WTC11 (cell line): ENCODE data around the gene RAI14. TPM values are rescaled to one million over a fixed set of nuclear protein-coding genes. Genes with fewer than 3 reads are reported as not detected.
A peak's percentile ranks its signal among the peaks of the same experiment; 100 is the strongest.

Experiments
- ATAC-seq: fragments of 200-7000 bp; cut with Tn5 transposase; 2 replicates; pipeline ENCODE4 v1.10.0; 2021; ENCODE audit warnings: mild to moderate bottlenecking, moderate library complexity
- CTCF ChIA-PET: fragments of 300-600 bp; sonication (Branson Sonifier 250); formaldehyde crosslinking; loops from one replicate; lab custom pipeline; 2021; ENCODE audit warnings: antibody characterized with exemption; lab: Charles Lee
- POLR2A ChIA-PET: fragments of 350-600 bp; sonication (Branson Sonifier 250); formaldehyde crosslinking; loops from one replicate; lab custom pipeline; 2021; ENCODE audit warnings: antibody characterized with exemption; lab: Charles Lee
- DNase-seq: peaks from one replicate; pipeline ENCODE4 v3.0.0; 2021; ENCODE audit warnings: low spot score
- H3K27ac Mint-ChIP-seq: 2 replicates; pipeline ENCODE4 v1.8.0; 2021; ENCODE audit warnings: mixed read lengths
- H3K27me3 Mint-ChIP-seq: 2 replicates; pipeline ENCODE4 v1.8.0; 2021; ENCODE audit warnings: low read depth, mild to moderate bottlenecking, moderate library complexity, mixed read lengths
- H3K36me3 Mint-ChIP-seq: 2 replicates; pipeline ENCODE4 v1.8.0; 2021; ENCODE audit warnings: mixed read lengths
- H3K4me1 Mint-ChIP-seq: 2 replicates; pipeline ENCODE4 v1.8.0; 2022; ENCODE audit warnings: mixed read lengths
- H3K4me3 Mint-ChIP-seq: 2 replicates; pipeline ENCODE4 v1.8.0; 2021; ENCODE audit warnings: mild to moderate bottlenecking, moderate library complexity, mixed read lengths
- H3K9me3 Mint-ChIP-seq: 2 replicates; pipeline ENCODE4 v1.8.0; 2021; ENCODE audit warnings: mixed read lengths
- ARID4B ChIP-seq: sonication (generic); formaldehyde crosslinking; IDR thresholded peaks from 2 replicates; pipeline ENCODE4 v1.8.0; 2023; ENCODE audit warnings: missing genetic modification reagents, mild to moderate bottlenecking, borderline replicate concordance
- ATF1 ChIP-seq: sonication (generic); formaldehyde crosslinking; IDR thresholded peaks from 2 replicates; pipeline ENCODE4 v1.8.1; 2023; ENCODE audit warnings: mild to moderate bottlenecking, moderate library complexity, missing genetic modification reagents
- CBFB ChIP-seq: sonication (generic); formaldehyde crosslinking; IDR thresholded peaks from 2 replicates; pipeline ENCODE4 v1.8.1; 2022; ENCODE audit warnings: mild to moderate bottlenecking, low read depth, missing genetic modification reagents
- E2F4 ChIP-seq: sonication (generic); formaldehyde crosslinking; IDR thresholded peaks from 2 replicates; pipeline ENCODE4 v1.8.1; 2022; ENCODE audit warnings: low read depth, mild to moderate bottlenecking, moderate library complexity, missing genetic modification reagents, borderline replicate concordance
- EMX1 ChIP-seq: fragments of 250-450 bp; sonication (Bioruptor Pico); IDR thresholded peaks from 2 replicates; pipeline ENCODE4 v1.8.0; 2021; ENCODE audit warnings: mild to moderate bottlenecking
- ETV6 ChIP-seq: sonication (generic); formaldehyde crosslinking; IDR thresholded peaks from 2 replicates; pipeline ENCODE4 v1.8.1; 2022; ENCODE audit warnings: mild to moderate bottlenecking, missing genetic modification reagents
- FOXP4 ChIP-seq: sonication (generic); formaldehyde crosslinking; IDR thresholded peaks from 2 replicates; pipeline ENCODE4 v1.8.0; 2022; ENCODE audit warnings: mild to moderate bottlenecking, missing genetic modification reagents
- GRHL2 ChIP-seq: fragments of 250-450 bp; sonication (Bioruptor Pico); IDR thresholded peaks from 2 replicates; pipeline ENCODE4 v1.8.0; 2022; ENCODE audit warnings: mild to moderate bottlenecking, moderate library complexity; ENCODE audit not compliant: insufficient replicate concordance, severe bottlenecking
- HMGA2 ChIP-seq: fragments of 250-450 bp; sonication (Bioruptor Pico); IDR thresholded peaks from 2 replicates; pipeline ENCODE4 v1.4.0; 2021; ENCODE audit warnings: mild to moderate bottlenecking, moderate library complexity
- HMGXB4 ChIP-seq: sonication (generic); formaldehyde crosslinking; IDR thresholded peaks from 2 replicates; pipeline ENCODE4 v1.8.1; 2023; ENCODE audit warnings: mild to moderate bottlenecking, moderate library complexity, missing genetic modification reagents
- KAT7 ChIP-seq: sonication (generic); formaldehyde crosslinking; IDR thresholded peaks from 2 replicates; pipeline ENCODE4 v1.8.1; 2023; ENCODE audit warnings: missing genetic modification reagents, mild to moderate bottlenecking, borderline replicate concordance
- NFE2L1 ChIP-seq: sonication (generic); formaldehyde crosslinking; IDR thresholded peaks from 2 replicates; pipeline ENCODE4 v1.8.1; 2023; ENCODE audit warnings: missing genetic modification reagents
- NR1H2 ChIP-seq: sonication (generic); formaldehyde crosslinking; IDR thresholded peaks from 2 replicates; pipeline ENCODE4 v1.9.0; 2021; ENCODE audit warnings: mild to moderate bottlenecking, moderate library complexity, missing genetic modification reagents
- NR3C1 ChIP-seq: sonication (generic); formaldehyde crosslinking; conservative IDR thresholded peaks from 2 replicates; pipeline ENCODE4 v1.8.1; 2023; ENCODE audit warnings: low read depth, mild to moderate bottlenecking, missing genetic modification reagents
- RELA ChIP-seq: sonication (generic); formaldehyde crosslinking; IDR thresholded peaks from 2 replicates; pipeline ENCODE4 v1.8.1; 2022; ENCODE audit warnings: missing genetic modification reagents, mild to moderate bottlenecking, borderline replicate concordance
- SMAD4 ChIP-seq: sonication (generic); formaldehyde crosslinking; IDR thresholded peaks from 2 replicates; pipeline ENCODE4 v1.8.0; 2022; ENCODE audit warnings: mild to moderate bottlenecking, missing genetic modification reagents
- ZBTB21 ChIP-seq: sonication (generic); formaldehyde crosslinking; IDR thresholded peaks from 2 replicates; pipeline ENCODE4 v1.8.1; 2023; ENCODE audit warnings: mild to moderate bottlenecking, missing genetic modification reagents, borderline replicate concordance
- ZNF232 ChIP-seq: sonication (generic); formaldehyde crosslinking; IDR thresholded peaks from 2 replicates; pipeline ENCODE4 v1.8.0; 2022; ENCODE audit warnings: mild to moderate bottlenecking, missing genetic modification reagents
- ZNF396 ChIP-seq: fragments of 250-450 bp; sonication (Bioruptor Pico); IDR thresholded peaks from 2 replicates; pipeline ENCODE4 v1.8.0; 2021; ENCODE audit warnings: mild to moderate bottlenecking, moderate library complexity, borderline replicate concordance
- ZNF416 ChIP-seq: fragments of 250-450 bp; sonication (Bioruptor Pico); IDR thresholded peaks from 2 replicates; pipeline ENCODE4 v1.9.0; 2021; ENCODE audit warnings: mild to moderate bottlenecking, inconsistent platforms
- ZSCAN18 ChIP-seq: fragments of 250-450 bp; sonication (Bioruptor Pico); IDR thresholded peaks from 2 replicates; pipeline ENCODE4 v2.1.2; 2022; ENCODE audit warnings: mild to moderate bottlenecking, moderate library complexity
- total RNA-seq: library from RNA; stranded (reverse); gene quantifications from 3 replicates; pipeline ENCODE4 v1.2.3, GENCODE V29; 2021

RAI14 gene
- total RNA-seq, 1 experiment from 2014 or later = 185 TPM

GRCh38 chr5:34767180-34767579, 111.1 kb downstream of the RAI14 start:
- Mint-ChIP-seq H3K36me3 (peaks cover 55% of the 10 kb centered on the region), H3K4me3 (no peak overlapping the region), H3K4me1 (0 out of 2 replicates have a peak, but pooled peaks cover 2% of the 10 kb centered on the region), H3K27ac (no peak overlapping the region), H3K9me3 (peaks cover 29% of the 10 kb centered on the region), H3K27me3 (no peaks in the 10 kb centered on the region)
- POLR2A ChIA-PET = no interaction called here
- no peak for ATAC-seq
- no peak for TF ChIP-seq ARID4B (CRISPR knock-in tag)
- no peak for TF ChIP-seq RELA (CRISPR knock-in tag)
- TF ChIP-seq KAT7 (CRISPR knock-in tag) = no peak
- no peak for TF ChIP-seq E2F4 (CRISPR knock-in tag)
- no peak for TF ChIP-seq GRHL2 (CRISPR knock-in tag)
- no peak for TF ChIP-seq ZNF232 (CRISPR knock-in tag)
- TF ChIP-seq CBFB = no peak
- TF ChIP-seq SMAD4 (CRISPR knock-in tag) = no peak
- no peak for TF ChIP-seq ZNF416 (CRISPR knock-in tag)
- TF ChIP-seq ATF1 (CRISPR knock-in tag) = no peak
- no peak for TF ChIP-seq ZBTB21 (CRISPR knock-in tag)
- no peak for TF ChIP-seq ZSCAN18
- no peak for TF ChIP-seq ZNF396 (CRISPR knock-in tag)
- TF ChIP-seq EMX1 (CRISPR knock-in tag) = no peak
- TF ChIP-seq NR3C1 (CRISPR knock-in tag) = no peak
- CTCF ChIA-PET = no interaction called here
- DNase-seq = no peak

GRCh38 chr5:34770486-34770885, 114.4 kb downstream of the RAI14 start:
- DNase-seq (no peak), ATAC-seq (no peak)
- CTCF ChIA-PET = no interaction called here
- POLR2A ChIA-PET = no interaction called here
- peaks cover 29% of the 10 kb centered on the region for H3K9me3 Mint-ChIP-seq
- 0 out of 2 replicates have a peak, but pooled peaks cover 2% of the 10 kb centered on the region for H3K4me1 Mint-ChIP-seq
- no peak overlapping the region for H3K4me3 Mint-ChIP-seq
- TF ChIP-seq SMAD4 (CRISPR knock-in tag) = no peak
- peak; percentile 51; the same call in 1 of the 2 replicates for TF ChIP-seq HMGA2 (CRISPR knock-in tag)
- no peaks in the 10 kb centered on the region for H3K27me3 Mint-ChIP-seq
- peak overlapping the region; percentile 16; the same call in 1 of the 2 replicates for H3K27ac Mint-ChIP-seq
- peaks cover 51% of the 10 kb centered on the region for H3K36me3 Mint-ChIP-seq

GRCh38 chr5:34771076-34771475, 114.9 kb downstream of the RAI14 start:
- H3K27me3 Mint-ChIP-seq = no peaks in the 10 kb centered on the region
- H3K36me3 Mint-ChIP-seq = peaks cover 50% of the 10 kb centered on the region
- POLR2A ChIA-PET = no interaction called here
- no peak overlapping the region for H3K4me3 Mint-ChIP-seq
- peaks cover 29% of the 10 kb centered on the region for H3K9me3 Mint-ChIP-seq
- H3K27ac Mint-ChIP-seq = no peak overlapping the region; the same call in 1 of the 2 replicates
- ATAC-seq = no peak
- no peak for DNase-seq
- H3K4me1 Mint-ChIP-seq = 0 out of 2 replicates have a peak, but pooled peaks cover 2% of the 10 kb centered on the region
- CTCF ChIA-PET = no interaction called here
- TF ChIP-seq ETV6 (CRISPR knock-in tag) (no peak), HMGXB4 (CRISPR knock-in tag) (no peak), NFE2L1 (CRISPR knock-in tag) (no peak), FOXP4 (no peak), NR1H2 (no peak)
